ENCODE results near the gene UAP1L1.

Gene UAP1L1

GRCh38 chr9:137037035-137037434 is 40.3 kb upstream of the UAP1L1 start:
- no peak overlapping the region for H3K4me3 Mint-ChIP-seq
- H3K27ac Mint-ChIP-seq: no peak overlapping the region
- H3K36me3 Mint-ChIP-seq: peaks cover 28% of the 10 kb centered on the region

GRCh38 chr9:137037483-137037882 is 39.8 kb upstream of the UAP1L1 start:
- Mint-ChIP-seq H3K27ac (no peak overlapping the region), H3K36me3 (peaks cover 28% of the 10 kb centered on the region), H3K4me1 (peaks cover 23% of the 10 kb centered on the region), H3K9me3 (no peaks in the 10 kb centered on the region), H3K4me3 (no peak overlapping the region)
- DNase-seq (ENCODE audit: low spot score in 2 of 2) (no peak), ATAC-seq (no peak)

More at GRCh38 chr9:137037035-137037434, 40.3 kb upstream of the UAP1L1 start:
- H3K9me3 Mint-ChIP-seq: no peaks in the 10 kb centered on the region
- DNase-seq (ENCODE audit: low spot score in 2 of 2): no peak
- no peak for ATAC-seq
- H3K4me1 Mint-ChIP-seq: peaks cover 27% of the 10 kb centered on the region

GRCh38 chr9:137038916-137039315 is 38.4 kb upstream of the UAP1L1 start:
- H3K27ac Mint-ChIP-seq: no peak overlapping the region
- DNase-seq (ENCODE audit: low spot score in 2 of 2) (no peak), ATAC-seq (no peak)
- no peak overlapping the region for H3K4me3 Mint-ChIP-seq
- no peaks in the 10 kb centered on the region for H3K9me3 Mint-ChIP-seq
- peaks cover 28% of the 10 kb centered on the region for H3K36me3 Mint-ChIP-seq
- H3K4me1 Mint-ChIP-seq: peaks cover 14% of the 10 kb centered on the region

GRCh38 chr9:137039611-137040366 is 37.5 kb upstream of the UAP1L1 start:
- H3K27ac Mint-ChIP-seq: no peak overlapping the region
- H3K4me3 Mint-ChIP-seq: no peak overlapping the region
- H3K4me1 Mint-ChIP-seq: peaks cover 12% of the 10 kb centered on the region
- no peak for DNase-seq (ENCODE audit: low spot score in 2 of 2)
- no peak for ATAC-seq
- no peaks in the 10 kb centered on the region for H3K9me3 Mint-ChIP-seq
- H3K36me3 Mint-ChIP-seq: peaks cover 24% of the 10 kb centered on the region

- H3K27ac Mint-ChIP-seq: no peak overlapping the region
- H3K4me3 Mint-ChIP-seq: no peak overlapping the region
- DNase-seq (ENCODE audit: low spot score in 2 of 2) (no peak), ATAC-seq (no peak)
- H3K4me1 Mint-ChIP-seq: peaks cover 10% of the 10 kb centered on the region
- peaks cover 18% of the 10 kb centered on the region for H3K36me3 Mint-ChIP-seq
- no peaks in the 10 kb centered on the region for H3K9me3 Mint-ChIP-seq
Observed at GRCh38 chr9:137040568-137040967, 36.7 kb upstream of the UAP1L1 start.

GRCh38 chr9:137041124-137041523 is 36.2 kb upstream of the UAP1L1 start:
- peaks cover 10% of the 10 kb centered on the region for H3K4me1 Mint-ChIP-seq
- ATAC-seq (no peak), DNase-seq (ENCODE audit: low spot score in 2 of 2) (no peak)
- H3K36me3 Mint-ChIP-seq: peaks cover 18% of the 10 kb centered on the region
- no peak overlapping the region for H3K27ac Mint-ChIP-seq
- H3K4me3 Mint-ChIP-seq: no peak overlapping the region
- no peaks in the 10 kb centered on the region for H3K9me3 Mint-ChIP-seq

- Mint-ChIP-seq H3K9me3 (no peaks in the 10 kb centered on the region), H3K36me3 (peaks cover 10% of the 10 kb centered on the region), H3K4me3 (no peak overlapping the region), H3K27ac (no peak overlapping the region), H3K4me1 (peaks cover 16% of the 10 kb centered on the region)
- ATAC-seq: no peak
- no peak for DNase-seq (ENCODE audit: low spot score in 2 of 2)
Observed at GRCh38 chr9:137042751-137043727, 34.3 kb upstream of the UAP1L1 start.

- DNase-seq (ENCODE audit: low spot score in 2 of 2): no peak
- Mint-ChIP-seq H3K4me1 (peaks cover 16% of the 10 kb centered on the region), H3K9me3 (no peaks in the 10 kb centered on the region), H3K4me3 (peak overlapping the region; percentile 72), H3K27ac (no peak overlapping the region), H3K36me3 (peaks cover under 1% of the 10 kb centered on the region)
- no peak for ATAC-seq
Observed at GRCh38 chr9:137044037-137044436, 33.3 kb upstream of the UAP1L1 start.

GRCh38 chr9:137044502-137045177 is 32.7 kb upstream of the UAP1L1 start:
- Mint-ChIP-seq H3K27ac (no peak overlapping the region), H3K36me3 (no peaks in the 10 kb centered on the region), H3K4me3 (peak overlapping the region; percentile 72), H3K4me1 (peaks cover 19% of the 10 kb centered on the region), H3K9me3 (no peaks in the 10 kb centered on the region)
- ATAC-seq (peak; percentile 1), DNase-seq (ENCODE audit: low spot score in 2 of 2) (no peak)

- Mint-ChIP-seq H3K27ac (no peak overlapping the region), H3K36me3 (no peaks in the 10 kb centered on the region), H3K9me3 (no peaks in the 10 kb centered on the region), H3K4me3 (peak overlapping the region; percentile 72), H3K4me1 (peaks cover 21% of the 10 kb centered on the region)
- peak; percentile 33 for ATAC-seq
- no peak for DNase-seq (ENCODE audit: low spot score in 2 of 2)
Observed at GRCh38 chr9:137045294-137046087, 31.8 kb upstream of the UAP1L1 start.

- H3K27ac Mint-ChIP-seq: no peak within 1 kb of the TSS
- H3K4me3 Mint-ChIP-seq: peak within 1 kb of the TSS; percentile 72
- H3K4me1 Mint-ChIP-seq: peaks cover 21% of the 10 kb centered on the region
- DNase-seq (ENCODE audit: low spot score in 2 of 2) (peak; percentile 83 to 92), ATAC-seq (peak; percentile 77)
- no peaks in the 10 kb centered on the region for H3K9me3 Mint-ChIP-seq
- no peaks in the 10 kb centered on the region for H3K36me3 Mint-ChIP-seq
Observed at GRCh38 chr9:137046088-137046787, 31.1 kb upstream of the UAP1L1 start, which contains the start of gene NPDC1. Gene NPDC1 (minus strand): TSS chr9:137046177. CDS start chr9:137045989, 188 bp downstream.

GRCh38 chr9:137048655-137049543 is 28.4 kb upstream of the UAP1L1 start:
- Mint-ChIP-seq H3K36me3 (no peaks in the 10 kb centered on the region), H3K9me3 (no peaks in the 10 kb centered on the region), H3K27ac (no peak overlapping the region), H3K4me1 (peaks cover 21% of the 10 kb centered on the region), H3K4me3 (no peak overlapping the region)
- ATAC-seq: no peak
- DNase-seq (ENCODE audit: low spot score in 2 of 2): no peak
